HepG2 (cell line): ENCODE results near the gene KIFAP3. TPM values are rescaled to one million over a fixed set of nuclear protein-coding genes. Genes with fewer than 3 reads are reported as not detected.

Experiments
- CBX1 ChIP-seq: IDR thresholded peaks from one replicate; pipeline ENCODE4 v1.6.1; 2016; ENCODE audit warnings: antibody characterized with exemption, low read depth
- CBX2 ChIP-seq, 2 experiments: fragments of 200-600 bp in 1 of 2; sonication (generic); formaldehyde crosslinking in 1 of 2; IDR thresholded peaks; 2 replicates each; pipeline versions ENCODE4 v1.7.0 to v1.8.1; 2018 to 2022; ENCODE audit warnings: low read depth in 2 of 2, low read length in 1 of 2, mild to moderate bottlenecking in 1 of 2, missing genetic modification reagents in 1 of 2
- CEBPG ChIP-seq: IDR thresholded peaks from 2 replicates; pipeline ENCODE4 v1.6.1; 2016
- NR2F1 ChIP-seq, 2 experiments: fragments of 450-650 bp in 1 of 2; formaldehyde crosslinking in 1 of 2; IDR thresholded peaks; 2 replicates each; pipeline versions ENCODE4 v1.5.0 to v1.6.1; 2016 to 2020; ENCODE audit warnings: mild to moderate bottlenecking in 1 of 2, missing compliant biosample characterization in 1 of 2, missing genetic modification reagents in 1 of 2, moderate library complexity in 1 of 2
- RARG ChIP-seq: sonication (generic); formaldehyde crosslinking; IDR thresholded peaks from 2 replicates; pipeline ENCODE4 v1.4.0; 2020; ENCODE audit warnings: low read depth, mild to moderate bottlenecking, missing genetic modification reagents
- SAFB2 ChIP-seq: sonication (generic); formaldehyde crosslinking; IDR thresholded peaks from 2 replicates; pipeline ENCODE4 v1.5.1; 2020; ENCODE audit warnings: missing genetic modification reagents, low read depth, mild to moderate bottlenecking, borderline replicate concordance
- SMAD9 ChIP-seq: sonication (generic); formaldehyde crosslinking; IDR thresholded peaks from 2 replicates; pipeline ENCODE4 v1.5.1; 2020; ENCODE audit warnings: mild to moderate bottlenecking, missing genetic modification reagents
- SNAPC2 ChIP-seq: sonication (generic); formaldehyde crosslinking; IDR thresholded peaks from 2 replicates; pipeline ENCODE4 v1.8.1; 2022; ENCODE audit warnings: mild to moderate bottlenecking, missing genetic modification reagents
- ZFP41 ChIP-seq: sonication (generic); formaldehyde crosslinking; IDR thresholded peaks from 2 replicates; pipeline ENCODE4 v1.4.0; 2020; ENCODE audit warnings: mild to moderate bottlenecking, missing genetic modification reagents, borderline replicate concordance
- ZNF205 ChIP-seq: IDR thresholded peaks from 2 replicates; pipeline ENCODE4 v1.6.1; 2018; ENCODE audit warnings: missing biosample characterization, missing genetic modification reagents
- ZNF615 ChIP-seq: sonication (generic); formaldehyde crosslinking; IDR thresholded peaks from 2 replicates; pipeline ENCODE4 v1.5.0; 2020; ENCODE audit warnings: mild to moderate bottlenecking, missing genetic modification reagents, borderline replicate concordance
- ZNF724P ChIP-seq: sonication (generic); formaldehyde crosslinking; IDR thresholded peaks from 2 replicates; pipeline ENCODE4 v1.8.0; 2022; ENCODE audit warnings: missing genetic modification reagents, borderline replicate concordance
- polyA plus RNA-seq, 8 experiments: library from polyadenylated mRNA; depleted of rRNA in 3 of 8; stranded (reverse) in 7 of 8; unstranded in 1 of 8; fragments of >200 nt; fragmentation: Illumina TruSeq in 4 of 8; extraction: Trizol in 4 of 8; gene quantifications; 2 replicates each; pipeline versions ENCODE4 v1.2.1 to v1.2.3, GENCODE V29; 2011 to 2016; ENCODE audit warnings: low read depth in 4 of 8, missing spikeins in 1 of 8, mixed read lengths in 1 of 8; ENCODE audit not compliant: insufficient read depth in 1 of 8
- total RNA-seq, 5 experiments: library from RNA; depleted of rRNA; stranded (reverse); fragments of >200 nt; fragmentation: Illumina TruSeq; extraction: Trizol; gene quantifications; 2 replicates each; pipeline ENCODE4 v1.2.3, GENCODE V29; 2016; ENCODE audit warnings: low read depth in 1 of 5
- TF ChIP-seq, protein P1 (sequence below): fragments of 450-650 bp; IDR thresholded peaks from 2 replicates; pipeline ENCODE4 v1.6.1; 2017; ENCODE audit warnings: mild to moderate bottlenecking
- TF ChIP-seq, protein P2 (sequence below): sonication (generic); formaldehyde crosslinking; IDR thresholded peaks from 2 replicates; pipeline ENCODE4 v1.4.0; 2020; ENCODE audit warnings: mild to moderate bottlenecking, missing genetic modification reagents
- TF ChIP-seq, protein P3 (sequence below): sonication (generic); formaldehyde crosslinking; IDR thresholded peaks from 2 replicates; pipeline ENCODE4; 2020; ENCODE audit warnings: missing genetic modification reagents, mild to moderate bottlenecking, borderline replicate concordance

KIFAP3 gene
- total and polyA plus RNA-seq, 2 of the 13 experiments (the other 11 are each of a cell fraction or from before 2014, with no cell fraction given), result 3.4 to 10.0 TPM

DNA sequence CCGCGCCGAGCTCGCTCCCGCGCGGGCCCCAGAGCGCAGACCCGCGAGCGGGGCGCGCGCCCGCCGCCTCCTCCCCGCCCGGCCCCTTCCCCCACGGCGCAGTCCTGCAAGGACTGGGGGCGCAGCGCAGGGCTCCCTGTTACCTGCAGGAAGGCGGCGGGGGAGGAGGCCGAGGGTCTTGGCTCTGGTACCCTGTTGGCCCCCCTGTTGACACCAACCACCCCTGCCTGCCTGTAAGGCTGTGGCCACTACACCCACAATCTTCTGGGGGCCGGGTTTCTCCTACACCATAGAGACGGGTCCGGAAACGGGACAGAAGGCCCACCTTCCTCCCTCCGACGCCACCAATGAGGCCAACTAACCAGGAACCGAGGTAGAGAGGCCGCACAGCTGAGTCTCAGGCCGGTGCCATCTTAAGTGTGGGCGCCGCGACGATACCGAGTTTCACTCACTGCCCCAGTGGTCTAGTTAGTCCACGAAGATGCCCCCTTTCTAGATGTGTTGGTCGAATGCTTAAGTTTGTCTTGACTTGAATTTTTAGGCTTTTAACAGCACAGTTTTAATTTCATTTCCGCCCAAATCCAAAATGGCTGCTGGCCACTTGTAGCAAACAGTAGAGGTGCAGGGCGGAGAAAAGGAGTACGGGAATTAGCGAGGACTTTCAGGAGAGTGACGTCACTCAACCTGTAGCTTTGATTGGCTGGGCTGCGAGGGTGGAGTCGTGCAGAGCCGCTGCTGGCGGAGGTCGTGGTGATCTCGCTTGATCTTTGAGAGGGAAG is 180.7 kb downstream of the KIFAP3 start, which contains the start of gene SCYL3 (continued):
- TF ChIP-seq, protein P1, sequence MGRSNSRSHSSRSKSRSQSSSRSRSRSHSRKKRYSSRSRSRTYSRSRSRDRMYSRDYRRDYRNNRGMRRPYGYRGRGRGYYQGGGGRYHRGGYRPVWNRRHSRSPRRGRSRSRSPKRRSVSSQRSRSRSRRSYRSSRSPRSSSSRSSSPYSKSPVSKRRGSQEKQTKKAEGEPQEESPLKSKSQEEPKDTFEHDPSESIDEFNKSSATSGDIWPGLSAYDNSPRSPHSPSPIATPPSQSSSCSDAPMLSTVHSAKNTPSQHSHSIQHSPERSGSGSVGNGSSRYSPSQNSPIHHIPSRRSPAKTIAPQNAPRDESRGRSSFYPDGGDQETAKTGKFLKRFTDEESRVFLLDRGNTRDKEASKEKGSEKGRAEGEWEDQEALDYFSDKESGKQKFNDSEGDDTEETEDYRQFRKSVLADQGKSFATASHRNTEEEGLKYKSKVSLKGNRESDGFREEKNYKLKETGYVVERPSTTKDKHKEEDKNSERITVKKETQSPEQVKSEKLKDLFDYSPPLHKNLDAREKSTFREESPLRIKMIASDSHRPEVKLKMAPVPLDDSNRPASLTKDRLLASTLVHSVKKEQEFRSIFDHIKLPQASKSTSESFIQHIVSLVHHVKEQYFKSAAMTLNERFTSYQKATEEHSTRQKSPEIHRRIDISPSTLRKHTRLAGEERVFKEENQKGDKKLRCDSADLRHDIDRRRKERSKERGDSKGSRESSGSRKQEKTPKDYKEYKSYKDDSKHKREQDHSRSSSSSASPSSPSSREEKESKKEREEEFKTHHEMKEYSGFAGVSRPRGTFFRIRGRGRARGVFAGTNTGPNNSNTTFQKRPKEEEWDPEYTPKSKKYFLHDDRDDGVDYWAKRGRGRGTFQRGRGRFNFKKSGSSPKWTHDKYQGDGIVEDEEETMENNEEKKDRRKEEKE, result no peak
- TF ChIP-seq ZNF615 (CRISPR knock-in tag) (no peak), SNAPC2 (CRISPR knock-in tag) (no peak), SMAD9 (CRISPR knock-in tag) (no peak), ZNF205 (no peak), ZFP41 (no peak), RARG (no peak), CBX2 (IDR thresholded peaks at IDR 0.05; ENCODE audit: low read depth, low read length) (no peak), CBX2 (CRISPR knock-in tag; IDR thresholded peaks at IDR 0.05; ENCODE audit: low read depth) (no peak), CBX1 (no peak), NR2F1 (CRISPR knock-in tag; IDR thresholded peaks at IDR 0.05) (no peak), CEBPG (CRISPR knock-in tag) (no peak), SAFB2 (CRISPR knock-in tag) (no peak), ZNF724P (CRISPR knock-in tag) (no peak)
- TF ChIP-seq, protein P2, sequence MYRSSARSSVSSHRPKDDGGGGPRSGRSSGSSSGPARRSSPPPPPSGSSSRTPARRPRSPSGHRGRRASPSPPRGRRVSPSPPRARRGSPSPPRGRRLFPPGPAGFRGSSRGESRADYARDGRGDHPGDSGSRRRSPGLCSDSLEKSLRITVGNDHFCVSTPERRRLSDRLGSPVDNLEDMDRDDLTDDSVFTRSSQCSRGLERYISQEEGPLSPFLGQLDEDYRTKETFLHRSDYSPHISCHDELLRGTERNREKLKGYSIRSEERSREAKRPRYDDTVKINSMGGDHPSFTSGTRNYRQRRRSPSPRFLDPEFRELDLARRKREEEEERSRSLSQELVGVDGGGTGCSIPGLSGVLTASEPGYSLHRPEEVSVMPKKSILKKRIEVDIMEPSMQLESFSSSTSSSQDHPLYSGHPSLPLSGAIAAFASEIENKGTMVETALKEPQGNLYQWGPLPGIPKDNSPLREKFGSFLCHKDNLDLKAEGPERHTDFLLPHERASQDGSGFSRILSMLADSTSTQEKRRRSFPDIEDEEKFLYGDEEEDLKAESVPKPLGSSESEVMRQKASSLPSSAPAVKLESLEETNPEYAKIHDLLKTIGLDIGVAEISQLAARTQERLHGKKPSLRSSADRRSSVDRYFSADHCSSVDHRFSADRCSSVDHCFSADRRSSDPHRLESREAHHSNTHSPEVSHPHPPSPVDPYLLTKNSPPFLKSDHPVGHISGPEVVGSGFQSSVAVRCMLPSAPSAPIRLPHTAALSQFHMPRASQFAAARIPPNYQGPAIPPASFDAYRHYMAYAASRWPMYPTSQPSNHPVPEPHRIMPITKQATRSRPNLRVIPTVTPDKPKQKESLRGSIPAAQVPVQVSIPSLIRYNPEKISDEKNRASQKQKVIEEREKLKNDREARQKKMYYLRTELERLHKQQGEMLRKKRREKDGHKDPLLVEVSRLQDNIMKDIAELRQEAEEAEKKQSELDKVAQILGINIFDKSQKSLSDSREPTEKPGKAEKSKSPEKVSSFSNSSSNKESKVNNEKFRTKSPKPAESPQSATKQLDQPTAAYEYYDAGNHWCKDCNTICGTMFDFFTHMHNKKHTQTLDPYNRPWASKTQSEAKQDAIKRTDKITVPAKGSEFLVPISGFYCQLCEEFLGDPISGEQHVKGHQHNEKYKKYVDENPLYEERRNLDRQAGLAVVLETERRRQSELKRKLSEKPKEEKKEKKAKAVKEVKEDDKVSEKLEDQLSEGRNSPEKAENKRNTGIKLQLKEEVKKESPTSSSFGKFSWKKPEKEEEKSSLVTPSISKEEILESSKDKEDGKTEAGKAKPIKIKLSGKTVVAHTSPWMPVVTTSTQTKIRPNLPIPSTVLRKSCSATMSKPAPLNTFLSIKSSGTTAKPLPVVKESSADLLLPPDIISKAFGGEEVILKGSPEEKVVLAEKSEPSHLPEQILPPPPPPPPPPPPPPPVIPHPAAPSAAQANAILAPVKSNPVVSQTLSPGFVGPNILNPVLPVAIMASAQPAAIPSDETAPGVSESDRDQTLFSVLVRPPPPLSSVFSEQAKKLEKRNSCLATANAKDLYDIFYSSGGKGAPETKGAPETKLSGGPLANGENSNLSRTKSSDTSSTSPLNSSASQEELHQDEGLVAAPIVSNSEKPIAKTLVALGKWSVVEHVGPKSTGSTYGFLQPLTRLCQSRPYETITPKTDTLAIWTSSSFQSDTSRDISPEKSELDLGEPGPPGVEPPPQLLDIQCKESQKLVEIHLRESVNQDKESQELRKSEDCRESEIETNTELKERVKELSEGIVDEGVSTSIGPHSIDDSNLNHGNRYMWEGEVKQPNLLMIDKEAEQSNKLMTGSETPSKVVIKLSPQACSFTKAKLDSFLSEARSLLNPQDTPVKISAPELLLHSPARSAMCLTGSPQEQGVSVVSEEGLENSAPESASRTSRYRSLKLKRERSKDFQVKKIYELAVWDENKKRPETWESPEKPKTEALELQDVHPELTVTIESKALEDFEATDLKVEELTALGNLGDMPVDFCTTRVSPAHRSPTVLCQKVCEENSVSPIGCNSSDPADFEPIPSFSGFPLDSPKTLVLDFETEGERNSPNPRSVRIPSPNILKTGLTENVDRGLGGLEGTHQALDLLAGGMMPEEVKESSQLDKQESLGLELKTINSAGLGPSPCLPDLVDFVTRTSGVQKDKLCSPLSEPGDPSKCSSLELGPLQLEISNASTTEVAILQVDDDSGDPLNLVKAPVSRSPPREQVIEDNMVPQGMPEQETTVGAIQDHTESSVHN (CRISPR knock-in tag), result no peak
- TF ChIP-seq, protein P3, sequence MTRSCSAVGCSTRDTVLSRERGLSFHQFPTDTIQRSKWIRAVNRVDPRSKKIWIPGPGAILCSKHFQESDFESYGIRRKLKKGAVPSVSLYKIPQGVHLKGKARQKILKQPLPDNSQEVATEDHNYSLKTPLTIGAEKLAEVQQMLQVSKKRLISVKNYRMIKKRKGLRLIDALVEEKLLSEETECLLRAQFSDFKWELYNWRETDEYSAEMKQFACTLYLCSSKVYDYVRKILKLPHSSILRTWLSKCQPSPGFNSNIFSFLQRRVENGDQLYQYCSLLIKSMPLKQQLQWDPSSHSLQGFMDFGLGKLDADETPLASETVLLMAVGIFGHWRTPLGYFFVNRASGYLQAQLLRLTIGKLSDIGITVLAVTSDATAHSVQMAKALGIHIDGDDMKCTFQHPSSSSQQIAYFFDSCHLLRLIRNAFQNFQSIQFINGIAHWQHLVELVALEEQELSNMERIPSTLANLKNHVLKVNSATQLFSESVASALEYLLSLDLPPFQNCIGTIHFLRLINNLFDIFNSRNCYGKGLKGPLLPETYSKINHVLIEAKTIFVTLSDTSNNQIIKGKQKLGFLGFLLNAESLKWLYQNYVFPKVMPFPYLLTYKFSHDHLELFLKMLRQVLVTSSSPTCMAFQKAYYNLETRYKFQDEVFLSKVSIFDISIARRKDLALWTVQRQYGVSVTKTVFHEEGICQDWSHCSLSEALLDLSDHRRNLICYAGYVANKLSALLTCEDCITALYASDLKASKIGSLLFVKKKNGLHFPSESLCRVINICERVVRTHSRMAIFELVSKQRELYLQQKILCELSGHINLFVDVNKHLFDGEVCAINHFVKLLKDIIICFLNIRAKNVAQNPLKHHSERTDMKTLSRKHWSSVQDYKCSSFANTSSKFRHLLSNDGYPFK (CRISPR knock-in tag), result peak; percentile 99
